ENCODE measurements around the gene SGCD.
A peak's percentile ranks its signal among the peaks of the same experiment; 100 is the strongest.
"Not testable (repeated sequence)": the region's sequence is repeated elsewhere in the genome, so short reads cannot be mapped to it uniquely, and the experiment has no call there.

The SGCD gene

GRCh38 chr5:156628421-156628820 is 301.5 kb downstream of the SGCD start:
- no peak for DNase-seq (ENCODE audit: low spot score)

- DNase-seq (ENCODE audit: low spot score): no peak
Measured at GRCh38 chr5:156631005-156631404, 304.0 kb downstream of the SGCD start.

GRCh38 chr5:156634301-156634700 is 307.3 kb downstream of the SGCD start:
- DNase-seq (ENCODE audit: low spot score): no peak

DNA sequence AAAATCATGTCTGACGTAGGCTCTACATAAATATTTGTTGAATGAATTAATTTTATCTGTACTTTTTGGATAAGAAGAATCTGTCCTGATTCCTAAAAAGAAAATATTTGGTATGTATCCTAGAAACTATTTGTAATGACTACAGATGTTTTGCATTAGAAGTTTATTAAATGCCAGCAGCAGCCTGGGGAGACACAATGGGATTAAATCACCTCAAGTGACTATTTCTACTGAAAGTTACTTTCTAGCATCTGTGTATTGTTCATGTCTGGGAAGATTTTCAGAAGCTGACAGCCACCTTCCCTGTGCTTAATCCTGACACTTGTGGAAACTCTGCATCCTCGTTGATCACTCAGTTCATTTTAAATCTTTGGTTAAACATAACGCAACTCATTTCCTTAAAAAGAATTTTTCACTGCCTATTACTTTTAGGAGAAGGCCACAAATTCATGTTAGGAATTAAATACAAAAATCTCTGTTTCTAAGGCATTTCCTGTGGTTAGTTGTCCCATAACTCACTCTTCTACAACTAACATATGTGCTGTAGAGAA is 313.8 kb downstream of the SGCD start:
- no peak for DNase-seq (ENCODE audit: low spot score)

GRCh38 chr5:156641686-156642085 is 314.7 kb downstream of the SGCD start:
- no peak for DNase-seq (ENCODE audit: low spot score)

GRCh38 chr5:156647034-156647451 is 320.1 kb downstream of the SGCD start:
- DNase-seq (ENCODE audit: low spot score): no peak

DNA sequence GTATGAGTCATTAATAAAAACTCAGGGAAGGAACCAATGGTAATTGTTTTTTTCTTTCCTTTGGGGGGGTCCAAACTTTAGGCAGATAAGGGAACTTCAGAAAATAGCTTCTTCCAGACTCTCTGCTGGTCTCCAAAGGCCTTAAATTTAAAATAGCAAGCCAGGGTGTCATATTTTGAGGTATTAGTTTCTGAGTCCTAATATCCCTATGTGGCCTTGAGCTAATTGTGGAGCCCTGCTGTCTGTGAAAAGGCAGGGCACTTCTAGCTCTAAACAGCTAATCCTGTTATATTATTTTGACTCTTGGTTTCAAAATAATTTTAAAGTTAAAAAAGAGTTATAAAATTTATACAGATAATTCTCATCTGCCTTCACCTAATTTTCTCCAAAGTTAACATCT is 327.5 kb downstream of the SGCD start:
- DNase-seq (ENCODE audit: low spot score): no peak

DNA sequence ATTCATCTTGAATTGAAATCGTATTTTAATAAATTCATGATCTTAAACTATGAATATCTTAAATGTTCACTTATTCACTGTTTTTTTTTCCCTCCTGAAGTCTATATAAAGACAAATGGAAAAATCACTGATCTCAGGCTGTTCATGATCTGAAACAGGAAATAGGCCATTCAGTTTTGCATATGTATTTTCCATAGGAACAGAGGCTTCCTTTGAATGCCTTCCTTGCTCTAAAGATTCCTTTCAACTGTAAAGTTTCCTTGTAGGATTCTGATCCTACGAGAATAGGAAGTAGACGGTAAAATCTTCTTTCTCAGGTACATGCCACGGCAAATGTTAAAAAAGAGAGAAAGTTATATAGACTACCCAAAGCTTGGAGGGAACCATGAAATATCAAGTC is 328.8 kb downstream of the SGCD start:
- no peak for DNase-seq (ENCODE audit: low spot score)

DNA sequence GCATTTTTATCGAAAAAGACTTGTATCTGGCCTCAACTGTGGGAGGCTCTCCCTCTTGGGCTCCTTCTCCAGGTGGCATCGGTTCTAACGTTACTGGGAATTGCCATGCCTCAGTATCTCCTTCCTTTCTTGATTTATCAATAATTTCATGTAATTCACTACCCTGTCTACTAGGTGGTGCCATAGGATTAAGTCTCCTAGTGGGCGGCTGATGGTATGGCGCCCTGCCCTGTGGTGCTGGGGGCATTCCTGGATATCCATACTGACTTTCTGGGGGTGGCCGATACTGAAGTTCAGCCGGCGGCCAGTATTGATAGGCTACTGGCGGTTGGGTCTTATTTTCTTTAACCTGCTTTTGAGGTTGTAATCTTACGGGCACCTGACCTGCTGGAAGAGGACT is 337.9 kb downstream of the SGCD start:
- not testable (repeated sequence) for DNase-seq (ENCODE audit: low spot score)

GRCh38 chr5:156666686-156667085 is 339.7 kb downstream of the SGCD start:
- DNase-seq (ENCODE audit: low spot score): not testable (repeated sequence)

GRCh38 chr5:156667616-156668015 is 340.7 kb downstream of the SGCD start:
- no peak for DNase-seq (ENCODE audit: low spot score)

DNA sequence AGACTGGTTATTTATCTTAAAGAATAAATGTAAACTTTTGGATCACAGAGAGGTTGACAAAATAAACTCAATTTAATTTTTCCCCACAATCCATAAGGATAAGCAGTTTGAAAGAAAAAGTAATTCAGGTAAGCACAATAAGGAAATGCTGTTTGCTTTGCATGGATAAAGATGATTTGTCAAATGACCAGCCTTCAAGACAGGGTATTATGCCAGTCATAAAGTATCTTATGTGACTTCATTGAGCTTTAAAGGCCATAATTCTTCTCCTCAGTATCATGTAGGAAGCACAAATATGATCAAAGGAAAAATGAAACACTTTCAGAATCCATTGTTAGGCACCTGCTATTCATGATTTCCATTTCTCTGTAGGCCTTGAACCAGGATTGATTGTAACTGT is 342.5 kb downstream of the SGCD start:
- no peak for DNase-seq (ENCODE audit: low spot score)

- DNase-seq (ENCODE audit: low spot score): no peak
Measured at GRCh38 chr5:156670615-156671014, 343.7 kb downstream of the SGCD start.

GRCh38 chr5:156675395-156675794 is 348.4 kb downstream of the SGCD start:
- no peak for DNase-seq (ENCODE audit: low spot score)

DNA sequence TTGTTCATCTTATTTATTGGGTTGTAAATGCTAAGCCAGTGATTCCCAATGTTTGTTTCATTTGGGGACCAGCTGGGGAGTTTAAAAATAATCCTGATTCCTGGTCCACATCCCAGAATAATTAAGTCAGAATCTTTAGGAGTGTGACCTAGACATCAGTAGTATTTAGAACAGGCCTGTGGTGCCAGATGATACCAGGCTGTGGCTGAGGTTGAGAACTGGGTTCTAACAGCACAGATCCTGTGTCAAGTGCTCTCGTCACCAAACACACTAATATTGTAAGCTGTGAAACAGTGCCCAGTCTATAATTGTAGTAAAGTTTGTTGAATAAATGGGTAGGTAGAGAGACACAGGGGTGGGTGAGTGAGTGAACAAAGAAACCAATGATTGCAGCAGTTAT is 351.0 kb downstream of the SGCD start:
- no peak for DNase-seq (ENCODE audit: low spot score)

- DNase-seq (ENCODE audit: low spot score): no peak
Measured at GRCh38 chr5:156678484-156678883, 351.5 kb downstream of the SGCD start.

- no peak for DNase-seq (ENCODE audit: low spot score)
Measured at GRCh38 chr5:156680831-156681230, 353.9 kb downstream of the SGCD start.

GRCh38 chr5:156681265-156681664 is 354.3 kb downstream of the SGCD start:
- DNase-seq (ENCODE audit: low spot score): peak; percentile 12

DNA sequence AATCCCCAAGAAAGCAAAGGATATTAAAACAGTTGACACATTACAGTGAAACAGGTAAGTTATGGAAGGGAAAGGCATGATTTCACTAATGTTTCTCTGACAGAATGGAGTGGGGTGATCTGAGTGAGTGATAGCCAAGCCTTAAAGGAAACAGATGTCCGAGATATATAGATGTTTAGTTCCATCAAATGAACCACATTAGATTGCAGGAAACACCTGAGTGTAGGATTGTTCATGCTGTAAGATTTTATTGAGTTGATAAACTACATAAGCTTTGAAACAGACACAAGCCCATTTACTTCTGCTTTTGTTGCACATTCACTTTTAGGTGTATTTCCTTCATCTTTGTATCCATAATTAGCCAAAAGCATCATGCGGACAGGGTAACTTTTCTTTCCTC is 356.0 kb downstream of the SGCD start:
- DNase-seq (ENCODE audit: low spot score): no peak

GRCh38 chr5:156683509-156683908 is 356.5 kb downstream of the SGCD start:
- DNase-seq (ENCODE audit: low spot score): no peak

DNA sequence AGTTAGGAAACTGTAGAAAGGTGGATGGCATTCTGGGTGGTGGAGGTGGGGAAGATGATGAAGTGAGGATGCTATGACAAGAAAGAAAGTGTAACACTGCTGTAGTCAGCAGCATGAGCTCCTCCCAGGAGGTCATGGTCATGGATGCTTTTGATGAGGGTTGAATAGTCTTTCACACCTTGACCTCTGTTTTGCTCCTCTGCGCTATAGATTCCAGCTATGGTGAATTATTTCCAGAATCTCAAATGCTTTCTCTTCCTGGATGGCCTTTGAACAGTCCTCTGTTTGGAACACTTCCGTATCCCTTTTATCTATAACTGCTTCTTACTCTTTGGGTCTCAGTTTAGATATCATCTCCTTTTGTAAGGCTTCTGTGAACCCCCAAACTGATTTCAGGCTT is 357.3 kb downstream of the SGCD start:
- DNase-seq (ENCODE audit: low spot score): no peak

DNA sequence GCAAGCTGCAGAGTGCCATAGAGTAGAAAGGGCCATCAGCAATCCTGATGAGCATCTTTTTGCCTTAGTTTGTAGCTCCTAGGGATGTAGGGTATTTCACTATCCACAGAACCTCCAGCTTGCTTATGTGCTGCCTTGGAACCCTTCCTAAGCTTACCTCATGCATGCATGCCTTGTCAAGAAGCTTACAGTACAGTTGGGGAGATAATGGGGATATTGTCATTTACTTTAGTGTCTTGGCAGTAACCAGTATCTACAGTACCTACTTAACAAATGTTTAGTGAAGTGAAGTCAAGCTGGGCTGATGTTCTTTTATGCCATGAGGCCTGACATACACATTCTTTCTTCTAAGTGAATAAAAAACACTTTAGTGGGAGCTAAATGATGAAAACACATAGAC is 358.5 kb downstream of the SGCD start:
- peak; percentile 21 for DNase-seq (ENCODE audit: low spot score)

GRCh38 chr5:156686380-156686779 is 359.4 kb downstream of the SGCD start:
- DNase-seq (ENCODE audit: low spot score): no peak

GRCh38 chr5:156686796-156687195 is 359.8 kb downstream of the SGCD start:
- DNase-seq (ENCODE audit: low spot score): no peak

DNA sequence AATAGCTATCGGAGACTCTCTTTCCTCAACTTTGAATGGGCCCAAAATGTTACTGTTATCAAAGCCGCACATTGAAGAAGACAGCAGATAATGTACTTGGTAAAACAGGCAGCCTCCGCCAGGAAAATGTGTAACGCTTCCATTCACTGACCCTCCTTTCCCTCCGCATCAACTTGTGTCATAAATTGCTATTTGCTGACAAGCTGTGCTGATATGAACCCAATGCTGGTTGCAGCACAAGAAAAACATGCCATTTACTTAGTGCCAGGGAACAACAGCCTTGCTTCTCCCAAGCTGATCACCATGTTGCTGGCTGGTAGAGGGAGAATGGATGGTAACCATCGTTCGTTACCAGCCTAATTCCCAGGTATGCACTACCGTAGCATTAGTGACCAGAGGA is 360.6 kb downstream of the SGCD start:
- DNase-seq (ENCODE audit: low spot score): no peak

Measured in globus pallidus (tissue), 1 donor.